GM19438 (cell line): ENCODE measurements around the gene CSDE1.

Experiments
- ATAC-seq: cut with Tn5 transposase; IDR thresholded peaks from one replicate; pipeline ENCODE4 v1.9.1; 2021; ENCODE audit warnings: low read depth; ENCODE audit not compliant: unreplicated experiment

CSDE1 gene

GRCh38 chr1:114750780-114751179, 7.0 kb downstream of the CSDE1 start:
- no peak for ATAC-seq

- no peak for ATAC-seq
Measured at GRCh38 chr1:114749835-114750234, 7.9 kb downstream of the CSDE1 start.

GRCh38 chr1:114746450-114747121, 11.2 kb downstream of the CSDE1 start:
- ATAC-seq, result no peak

- no peak for ATAC-seq
Measured at GRCh38 chr1:114745291-114745690, 12.5 kb downstream of the CSDE1 start.

- ATAC-seq, result no peak
Measured at GRCh38 chr1:114741963-114742746, 15.6 kb downstream of the CSDE1 start.

GRCh38 chr1:114740331-114740730, 17.5 kb downstream of the CSDE1 start:
- no peak for ATAC-seq

- ATAC-seq, result no peak
Measured at GRCh38 chr1:114737314-114737849, 20.4 kb downstream of the CSDE1 start.

- no peak for ATAC-seq
Measured at GRCh38 chr1:114735479-114735878, 22.3 kb downstream of the CSDE1 start.

- ATAC-seq, result no peak
Measured at GRCh38 chr1:114729782-114730181, 28.0 kb downstream of the CSDE1 start.

GRCh38 chr1:114728553-114728952, 29.2 kb downstream of the CSDE1 start:
- no peak for ATAC-seq

GRCh38 chr1:114725230-114725629, 32.6 kb downstream of the CSDE1 start:
- ATAC-seq, result no peak

- ATAC-seq, result no peak
Measured at GRCh38 chr1:114723915-114724314, 33.9 kb downstream of the CSDE1 start.

- ATAC-seq, result no peak
Measured at GRCh38 chr1:114723457-114723856, 34.3 kb downstream of the CSDE1 start.

GRCh38 chr1:114720492-114720891, 37.3 kb downstream of the CSDE1 start:
- ATAC-seq, result no peak

GRCh38 chr1:114719424-114719787, 38.4 kb downstream of the CSDE1 start:
- ATAC-seq, result no peak

GRCh38 chr1:114718661-114719423, 38.9 kb downstream of the CSDE1 start:
- no peak for ATAC-seq

- ATAC-seq, result peak; percentile 92
Measured at GRCh38 chr1:114716304-114717170, 41.2 kb downstream of the CSDE1 start, which contains the start of gene NRAS. Gene NRAS, minus strand, starts transcription at chr1:114716771. Its CDS starts 611 bp downstream, at chr1:114716160.

GRCh38 chr1:114715952-114716303, 41.9 kb downstream of the CSDE1 start:
- ATAC-seq, result no peak

GRCh38 chr1:114712977-114713376, 44.8 kb downstream of the CSDE1 start:
- ATAC-seq, result no peak

GRCh38 chr1:114710360-114710759, 47.4 kb downstream of the CSDE1 start:
- no peak for ATAC-seq
